ENCODE measurements around the gene KIF3C.
"Not testable (repeated sequence)": the region's sequence is repeated elsewhere in the genome, so short reads cannot be mapped to it uniquely, and the experiment has no call there.

KIF3C gene

GRCh38 chr2:25999406-25999805, 17.1 kb upstream of the KIF3C start:
- DNase-seq (ENCODE audit: low read depth in 2 of 2), result not testable (repeated sequence)

- not testable (repeated sequence) for DNase-seq (ENCODE audit: low read depth in 2 of 2)
These were observed 16.6 kb upstream of the KIF3C start for GRCh38 chr2:25998816-25999383.

GRCh38 chr2:25996844-25997243, 14.5 kb upstream of the KIF3C start:
- no peak for DNase-seq (ENCODE audit: low read depth in 2 of 2)

GRCh38 chr2:25994509-25994908, 12.2 kb upstream of the KIF3C start:
- DNase-seq (ENCODE audit: low read depth in 2 of 2), result no peak

- no peak for DNase-seq (ENCODE audit: low read depth in 2 of 2)
These were observed 10.8 kb upstream of the KIF3C start for GRCh38 chr2:25993049-25993448.

- DNase-seq (ENCODE audit: low read depth in 2 of 2), result no peak
These were observed 10.3 kb upstream of the KIF3C start for GRCh38 chr2:25992556-25992955.

- no peak for DNase-seq (ENCODE audit: low read depth in 2 of 2)
These were observed 9.7 kb upstream of the KIF3C start for GRCh38 chr2:25991965-25992364.

- DNase-seq (ENCODE audit: low read depth in 2 of 2), result no peak
These were observed 6.9 kb upstream of the KIF3C start for GRCh38 chr2:25989154-25989553.

- no peak for DNase-seq (ENCODE audit: low read depth in 2 of 2)
These were observed 5.8 kb upstream of the KIF3C start for GRCh38 chr2:25988134-25988533.

- no peak for DNase-seq (ENCODE audit: low read depth in 2 of 2)
These were observed 1.4 kb upstream of the KIF3C start for GRCh38 chr2:25983735-25984134.

GRCh38 chr2:25982968-25983280, 627 bp upstream of the KIF3C start:
- DNase-seq (ENCODE audit: low read depth in 2 of 2), result no peak

GRCh38 chr2:25981596-25982272, 563 bp downstream of the KIF3C start:
- no peak for DNase-seq (ENCODE audit: low read depth in 2 of 2)

- DNase-seq (ENCODE audit: low read depth in 2 of 2), result no peak
These were observed 1.3 kb downstream of the KIF3C start for GRCh38 chr2:25980951-25981350.

GRCh38 chr2:25980076-25980887, 2.0 kb downstream of the KIF3C start:
- DNase-seq (ENCODE audit: low read depth in 2 of 2), result no peak

- no peak for DNase-seq (ENCODE audit: low read depth in 2 of 2)
These were observed 3.3 kb downstream of the KIF3C start for GRCh38 chr2:25979001-25979400.

- DNase-seq (ENCODE audit: low read depth in 2 of 2), result no peak
These were observed 4.5 kb downstream of the KIF3C start for GRCh38 chr2:25977768-25978167.

GRCh38 chr2:25976983-25977741, 5.1 kb downstream of the KIF3C start:
- no peak for DNase-seq (ENCODE audit: low read depth in 2 of 2)

GRCh38 chr2:25972049-25972823, 10.1 kb downstream of the KIF3C start:
- no peak for DNase-seq (ENCODE audit: low read depth in 2 of 2)

GRCh38 chr2:25971596-25971995, 10.7 kb downstream of the KIF3C start:
- DNase-seq (ENCODE audit: low read depth in 2 of 2), result no peak

GRCh38 chr2:25966531-25967270, 15.6 kb downstream of the KIF3C start:
- DNase-seq (ENCODE audit: low read depth in 2 of 2), result no peak

GRCh38 chr2:25964891-25965290, 17.4 kb downstream of the KIF3C start:
- DNase-seq (ENCODE audit: low read depth in 2 of 2), result no peak

All from stimulated activated CD8-positive, alpha-beta memory T cell treated with anti-CD3 and anti-CD28 coated beads, Interleukin-7, amount 100 ng/mL, for 4 hours (primary cell).